HG02798 (cell line): ENCODE results near the gene UGGT1.
A peak's percentile ranks its signal among the peaks of the same experiment; 100 is the strongest.
"Not testable (repeated sequence)": the region's sequence is repeated elsewhere in the genome, so short reads cannot be mapped to it uniquely, and the experiment has no call there.

Source experiments
- ATAC-seq: cut with Tn5 transposase; IDR thresholded peaks from one replicate; pipeline ENCODE4 v1.9.1; 2021; ENCODE audit warnings: mild to moderate bottlenecking; ENCODE audit not compliant: unreplicated experiment, poor library complexity

Gene UGGT1

DNA sequence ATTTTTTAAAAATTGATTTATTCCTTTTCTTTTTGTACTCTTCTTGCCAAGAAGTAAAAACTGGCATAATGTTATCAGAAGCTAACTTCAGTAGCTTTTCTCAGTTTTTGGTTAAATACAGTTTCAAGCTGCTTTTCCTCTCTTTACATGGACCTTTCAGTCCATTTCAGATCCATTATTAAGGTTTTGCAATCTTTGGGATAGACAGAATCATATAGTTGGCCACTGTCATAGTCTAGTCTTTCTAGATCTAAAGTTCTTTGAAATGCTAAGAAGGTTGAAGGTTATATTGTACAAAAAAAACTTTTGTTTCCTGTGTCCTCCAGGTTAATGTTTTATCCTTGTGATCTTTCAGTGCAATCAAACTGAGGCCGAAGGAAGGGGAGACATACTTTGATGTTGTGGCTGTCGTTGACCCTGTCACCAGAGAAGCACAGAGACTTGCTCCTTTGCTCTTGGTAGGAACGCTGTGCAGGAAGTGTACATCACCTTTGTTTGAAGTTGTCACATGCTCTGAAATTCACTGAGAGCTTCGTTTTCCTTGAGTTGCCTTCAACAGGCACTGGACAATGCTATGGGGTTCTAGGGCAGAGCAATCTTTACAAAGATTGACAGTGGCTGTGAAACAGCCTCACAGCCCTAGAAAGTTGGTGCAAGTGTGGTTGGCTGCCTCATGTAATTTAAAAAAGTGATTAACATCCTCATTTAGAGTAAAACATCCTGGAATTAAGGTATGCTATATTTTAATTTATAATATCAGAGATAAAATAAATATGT is 79.1 kb downstream of the UGGT1 start:
- ATAC-seq: no peak

- no peak for ATAC-seq
Measured at GRCh38 chr2:128170776-128171175, 79.8 kb downstream of the UGGT1 start.

DNA sequence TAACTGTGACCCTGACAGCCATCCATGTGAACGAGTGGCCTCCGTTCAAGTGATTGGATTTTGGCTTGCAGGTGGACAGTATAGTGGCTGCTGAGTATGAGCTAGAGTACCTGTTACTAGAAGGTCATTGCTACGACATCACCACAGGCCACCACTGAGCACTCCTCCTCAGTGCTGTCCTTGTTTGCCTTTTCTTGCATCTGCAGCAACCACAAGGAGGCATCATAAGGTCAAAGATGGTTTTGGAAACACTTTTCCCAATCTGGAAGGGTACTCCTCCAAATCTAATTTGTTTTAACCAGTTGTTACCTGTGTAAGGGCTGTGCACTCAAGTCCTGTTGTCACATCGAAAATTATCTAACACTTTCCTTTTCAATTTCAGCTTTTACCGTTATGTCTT is 81.2 kb downstream of the UGGT1 start:
- ATAC-seq: no peak

GRCh38 chr2:128174067-128174466 is 83.1 kb downstream of the UGGT1 start:
- not testable (repeated sequence) for ATAC-seq

- ATAC-seq: no peak
Measured at GRCh38 chr2:128177315-128177714, 86.3 kb downstream of the UGGT1 start.

DNA sequence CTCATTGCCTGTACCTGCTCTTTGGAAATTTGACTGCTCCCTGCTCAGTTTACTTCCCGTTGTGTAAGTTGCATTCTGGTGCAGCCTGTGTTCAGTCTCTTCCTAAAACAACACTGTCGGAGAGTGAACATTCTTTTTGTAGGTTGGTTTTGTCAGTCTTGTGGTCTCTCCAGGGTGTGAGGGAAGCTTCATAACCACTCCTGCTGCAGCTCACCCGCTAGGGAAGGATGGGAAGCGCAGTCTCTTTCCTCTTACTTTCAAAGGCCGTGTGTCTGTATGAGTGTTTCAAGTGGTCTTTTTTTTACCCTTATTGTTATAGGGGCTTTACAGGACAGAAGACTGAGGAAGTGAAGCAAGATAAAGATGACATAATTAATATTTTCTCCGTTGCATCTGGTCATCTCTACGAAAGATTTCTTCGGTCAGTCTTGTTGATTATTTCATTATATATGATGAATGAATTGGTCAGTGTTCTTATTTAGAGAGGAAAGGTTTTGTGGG is 87.2 kb downstream of the UGGT1 start:
- no peak for ATAC-seq

GRCh38 chr2:128178650-128179460 is 87.9 kb downstream of the UGGT1 start:
- peak; percentile 57 for ATAC-seq

- ATAC-seq: no peak
Measured at GRCh38 chr2:128179461-128179755, 88.4 kb downstream of the UGGT1 start.

DNA sequence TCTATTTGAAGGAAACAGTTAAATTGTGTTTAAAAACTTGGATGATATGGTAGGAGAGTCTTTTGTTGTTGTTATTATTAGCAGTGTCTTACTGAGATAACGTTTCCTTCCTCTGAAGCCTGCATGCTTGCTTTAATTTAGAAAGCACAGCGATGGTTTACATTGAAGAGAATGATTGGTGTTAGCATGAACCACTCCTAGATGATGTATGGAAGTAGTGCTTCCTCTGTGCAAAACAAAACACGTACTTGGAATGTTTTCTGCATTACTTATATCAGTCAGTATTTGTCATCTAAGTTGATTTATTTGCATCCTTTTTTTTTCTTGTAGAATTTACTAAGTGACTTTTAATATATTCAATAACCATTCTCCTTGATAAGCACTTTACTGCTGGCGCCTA is 89.0 kb downstream of the UGGT1 start:
- no peak for ATAC-seq

DNA sequence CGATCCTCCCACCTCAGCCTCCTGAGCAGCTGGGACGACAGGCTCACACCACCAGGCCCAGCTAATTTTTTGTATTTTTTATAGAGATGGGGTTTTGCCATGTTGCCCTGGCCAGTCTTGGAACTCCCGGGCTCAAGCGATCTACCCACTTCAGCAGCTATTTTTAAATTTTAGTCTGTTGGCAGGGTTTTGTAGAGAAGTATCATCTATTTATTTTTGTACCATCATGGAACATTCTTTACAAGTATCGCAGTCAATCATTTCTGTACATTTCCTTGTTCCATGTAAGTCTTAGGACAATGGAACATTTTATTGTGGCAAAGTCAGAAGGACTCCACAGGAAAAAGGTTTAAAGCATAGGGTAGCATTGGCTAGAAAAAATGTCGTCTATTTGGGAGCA is 94.6 kb downstream of the UGGT1 start:
- ATAC-seq: no peak

- ATAC-seq: no peak
Measured at GRCh38 chr2:128187032-128187654, 96.1 kb downstream of the UGGT1 start.

DNA sequence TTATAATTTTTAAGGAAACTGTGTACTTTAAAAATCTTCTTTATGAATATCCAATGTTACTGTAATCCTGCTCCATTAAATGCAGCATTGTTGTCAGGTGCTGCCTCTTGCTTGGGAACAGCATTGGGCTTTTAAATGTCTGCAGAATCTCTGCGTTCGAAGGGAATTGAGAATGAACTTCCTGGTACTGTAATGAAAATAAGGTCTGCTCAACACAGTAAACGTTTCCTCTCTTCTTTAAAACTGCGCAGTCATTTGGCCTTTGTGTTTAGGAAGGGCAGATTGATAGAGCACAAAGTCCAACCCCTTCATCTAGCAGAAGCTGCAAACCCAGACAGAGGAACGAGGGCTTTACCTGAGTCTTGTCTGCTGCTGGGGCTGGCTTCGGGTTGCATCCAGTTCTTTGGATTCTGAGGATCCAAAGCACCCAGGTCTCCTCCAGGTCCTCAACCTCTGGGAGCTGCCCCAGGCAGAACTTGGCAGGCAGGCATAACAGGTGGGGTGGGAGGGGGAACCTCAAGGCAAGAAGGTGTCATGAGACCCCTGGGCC is 104.5 kb downstream of the UGGT1 start:
- ATAC-seq: no peak

DNA sequence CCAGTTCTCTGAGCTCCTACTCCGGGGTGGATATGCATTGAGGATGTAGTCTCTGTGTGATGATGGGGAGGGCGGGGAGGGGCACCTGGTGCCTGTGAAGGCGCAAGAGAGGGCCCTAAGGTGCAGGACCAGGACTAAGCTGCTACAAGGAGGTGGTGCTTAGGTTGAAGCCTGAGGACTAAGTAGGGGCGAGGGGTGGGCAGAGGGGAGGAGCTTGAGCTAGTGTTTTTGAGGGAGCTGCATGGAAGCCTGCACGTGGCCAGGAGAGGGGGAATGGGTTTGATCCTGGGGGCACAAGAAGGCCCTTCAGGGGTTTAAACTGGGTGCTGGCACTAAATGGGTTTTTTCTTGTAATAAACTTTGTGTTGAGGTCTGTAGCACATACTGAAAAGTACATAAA is 105.0 kb downstream of the UGGT1 start:
- ATAC-seq: peak; percentile 15

DNA sequence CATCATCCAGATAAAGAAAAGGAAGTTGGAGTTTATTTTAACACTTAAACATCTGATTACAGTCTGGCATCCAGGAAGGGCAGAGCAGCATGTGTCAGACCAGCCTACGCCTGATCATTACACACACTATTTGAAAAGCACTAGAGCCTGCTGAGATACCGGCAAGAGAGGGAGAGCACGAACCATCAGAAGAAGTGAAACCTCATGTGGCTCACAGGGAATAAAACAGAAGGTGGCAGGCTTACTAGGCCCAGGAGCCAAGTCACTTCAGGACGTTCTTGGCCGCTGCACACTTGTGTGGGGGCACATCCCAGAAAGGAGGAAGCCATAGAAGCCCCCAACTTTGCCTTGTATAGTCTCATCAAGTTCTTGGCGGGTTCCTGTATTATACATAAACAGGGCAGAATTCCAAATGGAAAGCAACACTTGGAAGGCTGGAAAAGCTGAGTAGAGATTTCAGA is 105.5 kb downstream of the UGGT1 start:
- peak; percentile 60 for ATAC-seq

DNA sequence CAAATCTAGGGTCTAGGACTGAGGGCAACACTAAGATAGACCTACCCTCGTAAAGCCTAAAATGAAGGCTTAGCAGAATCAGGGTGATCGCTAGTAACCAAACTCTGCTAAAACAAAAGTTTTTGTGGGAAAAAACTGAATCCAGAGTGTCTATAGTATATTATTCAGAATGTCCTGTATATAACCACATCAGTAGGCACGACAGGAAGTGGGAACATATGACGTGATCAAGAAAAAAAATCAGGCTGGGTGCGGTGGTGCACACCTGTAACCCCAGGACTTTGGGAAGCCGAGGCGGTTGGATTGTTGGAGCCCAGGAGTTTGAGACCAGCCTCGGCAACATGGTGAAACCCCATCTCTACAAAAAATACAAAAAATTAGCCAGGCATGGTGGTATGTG is 106.1 kb downstream of the UGGT1 start:
- no peak for ATAC-seq

DNA sequence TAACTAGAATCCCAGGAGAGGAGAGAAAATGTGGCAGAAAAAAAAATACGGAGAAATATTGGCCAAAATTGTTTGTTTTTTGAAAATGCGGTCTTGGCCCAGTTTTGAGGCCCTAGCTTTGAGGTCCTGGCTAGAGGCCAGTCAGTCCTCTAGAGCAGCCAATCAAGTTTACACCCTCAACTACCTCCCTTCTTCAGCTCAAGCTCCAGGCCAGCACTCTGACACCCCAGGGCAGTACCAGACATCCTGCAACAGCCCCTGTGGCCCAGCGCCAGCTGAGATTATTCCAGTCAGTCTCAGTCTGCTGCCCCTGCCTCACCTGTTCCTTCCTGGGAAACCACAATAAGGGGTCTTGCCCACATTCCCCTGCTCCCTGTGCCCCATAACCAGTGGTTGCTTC is 107.7 kb downstream of the UGGT1 start:
- ATAC-seq: no peak

DNA sequence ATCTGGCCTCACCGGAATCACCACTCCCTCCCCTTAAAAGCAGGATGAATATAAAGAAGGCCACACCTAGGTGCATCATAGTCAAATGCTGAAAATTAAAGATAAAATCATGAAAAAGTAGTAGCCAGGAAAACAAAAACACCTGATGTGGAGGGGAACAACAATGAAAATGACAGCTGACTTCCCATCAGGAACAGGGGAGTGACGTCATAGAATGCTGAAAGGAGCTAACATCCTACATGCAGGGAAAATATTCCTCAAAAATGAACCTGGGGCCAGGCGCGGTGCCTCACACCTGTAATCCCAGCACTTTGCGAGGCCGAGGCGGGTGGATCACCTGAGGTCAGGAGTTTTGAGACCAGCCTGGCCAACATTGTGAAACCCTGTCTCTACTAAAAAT is 108.1 kb downstream of the UGGT1 start:
- ATAC-seq: no peak

DNA sequence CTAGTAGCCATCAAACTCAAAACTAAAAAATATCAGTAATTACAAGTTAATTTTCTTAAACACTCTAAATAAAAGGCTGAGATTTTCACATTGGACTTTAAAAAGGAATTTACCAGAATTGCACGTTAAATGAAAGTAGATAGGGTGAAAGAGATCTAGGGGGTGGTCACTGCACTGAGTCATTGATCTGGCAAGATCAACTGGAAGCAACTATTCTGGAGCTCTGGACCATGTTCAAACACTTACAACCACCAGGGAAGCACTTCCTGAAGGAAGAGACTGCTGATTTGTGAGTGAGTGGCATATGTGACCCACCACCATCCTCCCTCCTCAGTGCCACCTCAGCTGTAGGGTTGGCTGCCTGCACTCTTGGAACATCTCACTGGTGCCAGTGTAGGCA is 111.8 kb downstream of the UGGT1 start:
- no peak for ATAC-seq

GRCh38 chr2:128206245-128206644 is 115.2 kb downstream of the UGGT1 start:
- ATAC-seq: no peak

DNA sequence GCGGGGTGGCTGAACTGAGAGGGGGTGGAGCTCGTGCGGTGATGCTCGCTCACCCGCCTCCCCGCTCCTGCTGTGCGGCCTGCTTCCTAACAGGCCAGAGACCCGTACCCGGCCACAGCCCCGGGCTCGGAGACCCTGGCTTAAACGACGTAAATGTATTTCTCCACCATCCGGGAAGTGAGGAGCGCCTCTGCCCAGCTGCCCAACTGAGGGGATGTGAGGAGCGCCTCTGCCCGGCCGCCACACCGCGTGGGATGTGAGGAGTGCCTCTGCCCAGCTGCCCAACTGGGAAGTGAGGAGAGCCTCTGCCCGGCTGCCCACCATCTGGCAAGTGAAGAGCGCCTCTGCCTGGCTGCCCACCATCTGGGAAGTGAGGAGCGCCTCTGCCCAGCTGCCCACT is 117.0 kb downstream of the UGGT1 start:
- ATAC-seq: no peak
